Psoas muscle (tissue), 8 donors: ENCODE results near the gene HTR3C. TPM values are rescaled to one million over a fixed set of nuclear protein-coding genes. Genes with fewer than 3 reads are reported as not detected.

Experiments
- ATAC-seq, 4 donors: fragments of 200-7000 bp; cut with Tn5 transposase; one replicate each; pipeline ENCODE4 v1.9.1; 2020; ENCODE audit warnings: moderate library complexity in 3 of 4, mild to moderate bottlenecking in 2 of 4
- DNase-seq, 2 donors: peaks; one replicate each; pipeline ENCODE4 v3.0.0-alpha.2; 2020
- H3K27ac ChIP-seq: fragments of 200-600 bp; one replicate; pipeline ENCODE4 v1.8.0; 2022
- H3K27me3 ChIP-seq, 3 donors: fragments of 200-600 bp in 1 of 3; one replicate each; pipeline versions ENCODE4 v1.6.1 to v1.8.0; 2013 to 2022; ENCODE audit warnings: low read length in 2 of 3, mild to moderate bottlenecking in 2 of 3, moderate library complexity in 1 of 3; ENCODE audit not compliant: insufficient read depth in 3 of 3
- H3K36me3 ChIP-seq, 2 donors: fragments of 200-600 bp in 1 of 2; one replicate each; pipeline versions ENCODE4 v1.6.1 to v1.8.0; 2013 to 2022; ENCODE audit warnings: low read depth in 1 of 2, mild to moderate bottlenecking in 1 of 2, moderate library complexity in 1 of 2; ENCODE audit not compliant: insufficient read depth in 1 of 2
- H3K4me1 ChIP-seq: fragments of 200-600 bp; one replicate; pipeline ENCODE4 v1.8.0; 2022
- H3K4me3 ChIP-seq: fragments of 200-600 bp; one replicate; pipeline ENCODE4 v1.8.0; 2022; ENCODE audit warnings: mild to moderate bottlenecking
- H3K9me3 ChIP-seq: fragments of 200-600 bp; one replicate; pipeline ENCODE4 v1.8.0; 2022
- CTCF ChIP-seq: fragments of 200-600 bp; IDR thresholded peaks from one replicate; pipeline ENCODE4 v1.8.0; 2022; ENCODE audit warnings: antibody characterized with exemption
- WGBS, 3 donors: extraction: QIAGEN DNeasy Blood & Tissue Kit; methylation state at CpG; one replicate each; pipeline versions ENCODE4 v1.1.6 to v1.1.7; 2013; 5-methylcytosine and 5-hydroxymethylcytosine counted together
- intact Hi-C, 2 donors: fragments of 100-400 bp; cut with DNase I; formaldehyde crosslinking; loops; one replicate each; pipeline versions ENCODE4 v1.11.0 to v1.14.2; 2022
- polyA plus RNA-seq, 3 donors: library from polyadenylated mRNA; stranded (reverse); fragments of 200-250 nt; gene quantifications; one replicate each; pipeline ENCODE4 v1.2.3, GENCODE V29; 2013
- total RNA-seq, 4 donors: library from RNA; stranded (reverse); fragmentation: NEBNext Ultra II Directional in 2 of 4; extraction: Animal tissue kit (Norgen Biotek cat#: 25700) in 2 of 4; gene quantifications; one replicate each; pipeline versions ENCODE4 v1.2.1 to v1.2.4, GENCODE V29; 2021 to 2023
- donor health status: healthy with polysubstance abuse.
- donor health status: DM: no; HTN: no; CAD: no; lungs with moderate emphysema.
- donor health status: Bipolar disorder and iron deficiency.
- donor health status: healthy.
- donor health status: DM: yes; HTN: yes; CAD: no.
- donor health status: DM: no; HTN: no; CAD: no.
- donor health status: DM: no; HTN: no; CAD: no.
- donor health status: DM: yes; HTN: yes; CAD: no.

The HTR3C gene
- total and polyA plus RNA-seq, 7 donors, result not detected

- intact Hi-C loops, result no loop called here
- no peaks in the 10 kb centered on the region for H3K27me3 ChIP-seq
- H3K4me3 ChIP-seq, result no peak overlapping the region
- no peak for TF ChIP-seq CTCF
- no peaks in the 10 kb centered on the region for H3K4me1 ChIP-seq
- ATAC-seq (no peak), DNase-seq (no peak)
- no peaks in the 10 kb centered on the region for H3K9me3 ChIP-seq
- 74 to 88% (median 79%) methylated on average over 4 of the region's 4 CpGs for WGBS, 3 donors
- no peaks in the 10 kb centered on the region for H3K36me3 ChIP-seq
- H3K27ac ChIP-seq, result no peak overlapping the region
Observed at GRCh38 chr3:184073621-184074020, 20.8 kb downstream of the HTR3C start.

- DNase-seq (no peak), ATAC-seq (no peak)
- Histone ChIP-seq H3K27ac (no peak overlapping the region), H3K4me1 (no peaks in the 10 kb centered on the region), H3K9me3 (no peaks in the 10 kb centered on the region), H3K27me3 (no peaks in the 10 kb centered on the region), H3K4me3 (no peak overlapping the region), H3K36me3 (no peaks in the 10 kb centered on the region)
- intact Hi-C loops, result no loop called here
- TF ChIP-seq CTCF, result no peak
- 90% methylated on average over 6 of the region's 6 CpGs for whole genome bisulfite sequencing, 3 donors
Observed at GRCh38 chr3:184075901-184076300, 23.1 kb downstream of the HTR3C start.

- no peak for TF ChIP-seq CTCF
- H3K27me3 ChIP-seq, result no peaks in the 10 kb centered on the region
- no peaks in the 10 kb centered on the region for H3K36me3 ChIP-seq
- no peak overlapping the region for H3K27ac ChIP-seq
- intact Hi-C loops, result no loop called here
- no peaks in the 10 kb centered on the region for H3K4me1 ChIP-seq
- no peak overlapping the region for H3K4me3 ChIP-seq
- DNase-seq, result no peak
- H3K9me3 ChIP-seq, result no peaks in the 10 kb centered on the region
- WGBS, 3 donors, result 52 to 62% (median 59%) methylated on average over 5 of the region's 5 CpGs
- ATAC-seq, result no peak
Observed at GRCh38 chr3:184077881-184078280, 25.0 kb downstream of the HTR3C start.

GRCh38 chr3:184078851-184079250 is 26.0 kb downstream of the HTR3C start:
- ATAC-seq (no peak), DNase-seq (no peak)
- Histone ChIP-seq H3K27me3 (no peaks in the 10 kb centered on the region), H3K36me3 (no peaks in the 10 kb centered on the region), H3K27ac (no peak overlapping the region), H3K4me3 (no peak overlapping the region), H3K4me1 (no peaks in the 10 kb centered on the region), H3K9me3 (no peaks in the 10 kb centered on the region)
- no peak for TF ChIP-seq CTCF
- WGBS, 3 donors, result 70 to 91% (median 89%) methylated on average over 3 of the region's 3 CpGs
- intact Hi-C loops, result no loop called here

GRCh38 chr3:184081116-184081830 is 28.4 kb downstream of the HTR3C start:
- ATAC-seq, result no peak
- no peaks in the 10 kb centered on the region for H3K9me3 ChIP-seq
- DNase-seq, result no peak
- H3K4me1 ChIP-seq, result no peaks in the 10 kb centered on the region
- no peak overlapping the region for H3K4me3 ChIP-seq
- 83 to 87% (median 83%) methylated on average over 16 of the region's 16 CpGs for WGBS, 3 donors
- no peaks in the 10 kb centered on the region for H3K36me3 ChIP-seq
- H3K27ac ChIP-seq, result no peak overlapping the region
- TF ChIP-seq CTCF, result no peak
- intact Hi-C loops, result no loop called here
- no peaks in the 10 kb centered on the region for H3K27me3 ChIP-seq
